Body of pancreas (tissue), 4 donors: ENCODE data around the gene ZNF93. TPM values are rescaled to one million over a fixed set of nuclear protein-coding genes. Genes with fewer than 3 reads are reported as not detected.
"Not testable (repeated sequence)": the region's sequence is repeated elsewhere in the genome, so short reads cannot be mapped to it uniquely, and the experiment has no call there.

ENCODE experiments used
- ATAC-seq: fragments of 150-250 bp; one replicate; pipeline ENCODE4 v1.9.1; 2016
- DNase-seq, 4 donors: peaks; one replicate each; pipeline ENCODE4 v3.0.0-alpha.2; 2019
- H3K27ac ChIP-seq, 4 donors: fragments of 200-600 bp; sonication (generic); 1 replicate in 3 of 4; 2 replicates in 1 of 4; pipeline versions ENCODE4 v1.5.1 to v1.6.1; 2016 to 2019; ENCODE audit warnings: mild to moderate bottlenecking in 1 of 4, mixed read lengths in 1 of 4, moderate library complexity in 1 of 4
- H3K27me3 ChIP-seq, 2 donors: fragments of 200-600 bp; sonication (generic); one replicate each; pipeline ENCODE4 v1.6.0; 2016; ENCODE audit warnings: mild to moderate bottlenecking in 1 of 2
- H3K36me3 ChIP-seq, 2 donors: fragments of 200-600 bp; sonication (generic); replicated peaks in 1 of 2; 2 replicates each; pipeline ENCODE4 v1.5.1; 2016; ENCODE audit warnings: low read depth in 2 of 2; ENCODE audit not compliant: insufficient read depth in 1 of 2
- H3K4me1 ChIP-seq: fragments of 200-600 bp; sonication (generic); one replicate; pipeline ENCODE4 v1.6.0; 2016
- H3K4me3 ChIP-seq, 2 donors: fragments of 200-600 bp; sonication (generic); 1 replicate in 1 of 2; 2 replicates in 1 of 2; pipeline ENCODE4 v1.5.1; 2016 to 2019
- H3K9me3 ChIP-seq, 3 donors: fragments of 200-600 bp; sonication (generic); 1 replicate in 2 of 3; 2 replicates in 1 of 3; pipeline ENCODE4 v1.5.1; 2016
- CTCF ChIP-seq, 7 experiments: fragments of 450-650 bp in 4 of 7; fragments of 200-600 bp in 3 of 7; sonication (generic) in 3 of 7; IDR thresholded peaks; one replicate each; pipeline ENCODE4 v1.5.1; 2016 to 2019; ENCODE audit warnings: antibody characterized with exemption in 7 of 7
- POLR2A ChIP-seq, 3 donors: fragments of 450-650 bp; IDR thresholded peaks; one replicate each; pipeline ENCODE4 v1.6.1; 2016; ENCODE audit warnings: antibody characterized with exemption in 3 of 3, mild to moderate bottlenecking in 2 of 3
- WGBS, 2 donors: methylation state at CpG; one replicate each; pipeline ENCODE4 v1.1.5; 2017; 5-methylcytosine and 5-hydroxymethylcytosine counted together
- intact Hi-C: fragments of 100-400 bp; cut with DNase I; formaldehyde crosslinking; loops from one replicate; pipeline ENCODE4 v1.15.1; 2023
- total RNA-seq, 2 donors: library from RNA; depleted of rRNA; stranded (reverse); fragments of >200 nt; gene quantifications; one replicate each; pipeline ENCODE4 v1.1.0, GENCODE V29; 2016

Gene ZNF93
- total RNA-seq, 2 donors from 2014 or later: 2.3 to 5.4 TPM

GRCh38 chr19:19964416-19964815 lies 63.7 kb downstream of the ZNF93 start:
- DNase-seq (no peak), ATAC-seq (no peak)
- Histone ChIP-seq H3K27ac (no peak overlapping the region), H3K4me3 (no peak overlapping the region), H3K36me3 (no peaks in the 10 kb centered on the region), H3K27me3 (no peaks in the 10 kb centered on the region), H3K4me1 (no peaks in the 10 kb centered on the region), H3K9me3 (peaks cover 0 to 14% (median 0%) of the 10 kb centered on the region in 3 donors)
- intact Hi-C loops: no loop called here
- TF ChIP-seq POLR2A (IDR thresholded peaks at IDR 0.05) (no peak), CTCF (IDR thresholded peaks at IDR 0.05) (no peak)
- WGBS, 2 donors: 77 to 81% methylated on average over 7 of the region's 7 CpGs

- intact Hi-C loops, H3K4me3 ChIP-seq, H3K36me3 ChIP-seq, DNase-seq, H3K4me1 ChIP-seq, H3K27ac ChIP-seq, ATAC-seq, H3K27me3 ChIP-seq: not testable (repeated sequence)
- peaks cover 0 to 14% (median 0%) of the 10 kb centered on the region in 3 donors for H3K9me3 ChIP-seq
- WGBS, 2 donors: 81 to 93% methylated on average over 2 to 3 of the region's 3 CpGs
Measured at GRCh38 chr19:19966126-19966525, 65.4 kb downstream of the ZNF93 start.

- no peaks in the 10 kb centered on the region for H3K4me1 ChIP-seq
- intact Hi-C loops: no loop called here
- TF ChIP-seq POLR2A (IDR thresholded peaks at IDR 0.05) (no peak), CTCF (IDR thresholded peaks at IDR 0.05) (no peak)
- ATAC-seq (no peak), DNase-seq (no peak)
- WGBS, 2 donors: 79 to 88% methylated on average over 4 of the region's 4 CpGs
- H3K27me3 ChIP-seq: no peaks in the 10 kb centered on the region
- no peaks in the 10 kb centered on the region for H3K36me3 ChIP-seq
- no peak overlapping the region for H3K27ac ChIP-seq
- peaks cover 0 to 14% (median 0%) of the 10 kb centered on the region in 3 donors for H3K9me3 ChIP-seq
- H3K4me3 ChIP-seq: no peak overlapping the region
Measured at GRCh38 chr19:19966862-19967261, 66.1 kb downstream of the ZNF93 start.

Other genes with a start within 250 kb of the ZNF93 start
- gene ATP13A1, start 237.3 kb upstream of the ZNF93 start, total RNA-seq: 100 to 1,000 TPM in 1 of 2 donors, 10 to 100 TPM in 1; 38.7 to 570 TPM
- gene ZNF101, start 232.1 kb upstream of the ZNF93 start, total RNA-seq: 1 to 10 TPM; 5.3 to 6.7 TPM
- 1 to 10 TPM; 5.3 to 6.7 TPM for gene ZNF14, start 167.8 kb upstream of the ZNF93 start, total RNA-seq
- 10 to 100 TPM; 20.0 to 30.0 TPM for gene ZNF506, start 79.2 kb upstream of the ZNF93 start, total RNA-seq
- gene ZNF253, start 35.1 kb upstream of the ZNF93 start, total RNA-seq: 1 to 10 TPM; 7.6 to 8.8 TPM
- 1 to 10 TPM; 3.0 to 8.6 TPM for gene ZNF682, start 138.6 kb downstream of the ZNF93 start, total RNA-seq
- 10 to 100 TPM in 1 of 2 donors, 1 to 10 TPM in 1; 6.7 to 13.5 TPM for gene ZNF90, start 177.1 kb downstream of the ZNF93 start, total RNA-seq